T-helper 2 cell treated with Interferon-gamma antibody and Interleukin-4, amounts not matched to agents 100 ng/mL and 5 ng/mL, for 36 hours (primary cell): ENCODE results near the gene ADAMTS17. TPM values are rescaled to one million over a fixed set of nuclear protein-coding genes. Genes with fewer than 3 reads are reported as not detected.

Source experiments
- intact Hi-C: fragments of 100-400 bp; cut with micrococcal nuclease; formaldehyde crosslinking; loops from one replicate; pipeline ENCODE4 v1.15.1; 2023
- total RNA-seq: library from RNA; stranded (reverse); gene quantifications from 2 replicates; pipeline ENCODE4 v1.2.3, GENCODE V29; 2022

Gene ADAMTS17
- total RNA-seq, 1 donor from 2014 or later, result 1.7 TPM

DNA sequence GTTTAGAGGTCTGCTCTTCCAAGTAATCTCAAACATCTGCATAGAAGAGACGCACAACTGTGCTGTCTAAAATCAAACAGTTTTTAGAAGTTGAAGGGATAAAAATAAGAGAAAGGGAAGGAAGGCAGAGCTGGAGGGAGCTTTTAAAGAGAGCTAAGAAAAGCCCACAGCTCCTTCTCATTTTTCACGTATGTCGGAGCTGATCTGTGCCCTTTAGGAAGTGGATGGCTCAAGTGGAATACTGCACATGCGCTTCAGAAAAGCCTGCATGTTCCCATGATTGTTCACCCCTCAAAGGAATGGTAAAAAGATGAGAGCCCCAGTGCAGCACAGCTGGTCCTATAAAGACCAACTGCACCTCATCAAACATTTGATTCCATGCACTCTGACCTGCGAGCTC is 207.2 kb downstream of the ADAMTS17 start:
- intact Hi-C loops, result no loop called here

DNA sequence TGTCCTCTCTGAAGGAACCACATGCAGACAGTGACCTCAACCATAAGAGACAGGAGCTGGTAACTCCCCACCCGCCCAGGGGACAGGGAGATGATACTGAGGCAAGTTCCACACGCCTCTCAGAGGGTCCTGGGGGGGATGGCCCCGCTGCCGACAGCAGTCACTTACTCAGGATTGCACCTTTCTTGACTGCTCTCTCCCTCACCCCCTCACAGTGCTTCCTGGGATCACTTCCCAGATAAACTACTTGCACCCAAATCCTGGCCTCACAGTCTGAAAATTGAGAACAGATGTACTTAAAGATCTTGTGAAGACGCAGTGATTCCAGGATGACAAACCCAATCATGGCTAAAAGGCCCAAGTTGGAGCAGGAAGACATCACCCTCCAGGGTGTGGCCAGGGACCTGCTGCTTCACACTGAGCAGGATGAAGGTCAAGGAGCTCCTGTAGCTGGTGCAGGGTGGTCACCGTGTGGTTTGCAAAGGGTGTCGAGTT is 207.6 kb downstream of the ADAMTS17 start:
- intact Hi-C loops, result no loop called here

DNA sequence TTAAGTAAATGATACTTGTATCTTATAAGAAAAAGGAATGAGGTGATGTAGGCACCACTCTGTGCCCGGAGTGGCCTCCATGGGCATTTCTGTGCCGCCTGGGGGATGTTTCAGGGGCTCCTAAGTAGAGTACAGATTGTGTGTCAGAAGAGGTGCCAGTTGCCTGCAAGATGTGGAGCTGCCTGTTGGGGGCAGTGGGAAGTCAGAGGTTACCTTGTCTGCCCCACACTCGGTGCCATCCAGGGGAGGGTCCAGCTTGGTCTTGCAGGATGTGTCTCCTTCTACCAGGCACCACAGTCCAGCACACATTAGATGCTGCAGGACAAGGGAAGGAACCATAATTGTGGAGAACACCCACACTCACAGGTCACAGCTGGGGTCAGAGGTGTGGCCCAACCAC is 208.8 kb downstream of the ADAMTS17 start:
- intact Hi-C loops, result no loop called here

DNA sequence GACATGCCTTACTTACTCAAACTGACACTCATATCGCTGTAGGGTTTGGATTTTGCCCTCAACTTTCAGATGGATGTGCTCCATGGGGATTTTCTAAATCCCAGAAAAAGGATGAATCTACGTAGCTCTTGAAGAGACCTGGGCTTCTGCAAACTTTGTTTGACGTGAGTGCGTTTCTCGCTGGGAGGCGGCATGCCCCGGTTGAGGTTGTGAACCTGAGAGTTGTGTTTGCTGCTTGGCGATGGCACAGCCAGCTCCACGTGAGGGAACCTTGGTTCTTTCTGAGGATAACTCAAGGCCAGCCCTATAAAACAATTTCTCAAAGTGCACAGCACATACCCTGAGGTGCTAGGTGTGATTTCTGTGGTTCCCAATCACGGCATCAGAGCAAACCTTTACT is 209.5 kb downstream of the ADAMTS17 start:
- intact Hi-C loops, result no loop called here

DNA sequence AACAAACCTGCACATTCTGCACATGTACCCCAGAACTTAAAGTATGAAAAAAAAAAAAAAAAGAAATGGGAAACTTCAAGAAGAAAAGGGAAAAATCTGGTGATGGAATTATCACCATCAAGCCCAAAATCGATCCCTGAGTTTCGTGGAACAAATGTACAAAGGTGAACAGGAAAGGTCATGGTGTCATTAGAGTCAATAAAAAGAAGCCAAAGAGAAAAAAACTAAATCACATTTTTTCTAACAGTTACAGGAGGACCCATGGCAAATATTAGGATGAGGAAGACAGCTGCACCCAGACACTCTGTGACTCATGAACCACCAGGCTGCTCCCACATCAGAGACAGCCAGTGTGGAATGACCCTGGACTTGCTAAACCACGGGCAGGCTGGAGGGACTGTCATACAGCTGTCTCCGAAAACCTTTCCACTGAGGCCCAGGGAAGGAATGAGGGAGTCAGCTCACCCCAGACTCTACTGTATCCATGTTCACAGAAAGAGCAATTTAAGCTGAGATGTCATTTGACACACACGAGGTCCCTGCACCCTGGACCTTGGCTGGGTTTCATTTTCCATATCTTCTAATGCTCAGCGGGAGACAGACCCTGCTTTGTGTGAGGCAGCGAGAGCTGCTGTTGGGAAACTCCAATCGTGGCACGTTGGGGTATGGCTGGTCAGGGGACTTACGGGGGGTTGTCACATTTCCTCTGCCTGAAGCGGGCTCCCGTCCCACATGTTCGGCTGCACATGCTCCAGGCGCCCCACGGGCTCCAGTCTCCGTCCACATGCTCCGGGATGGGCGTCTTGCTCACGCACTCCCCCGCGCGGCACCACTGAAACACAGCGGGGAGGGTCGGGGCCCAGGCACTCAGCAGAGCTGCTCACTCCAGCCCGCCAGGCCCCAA is 210.2 kb downstream of the ADAMTS17 start:
- intact Hi-C loops, result no loop called here

DNA sequence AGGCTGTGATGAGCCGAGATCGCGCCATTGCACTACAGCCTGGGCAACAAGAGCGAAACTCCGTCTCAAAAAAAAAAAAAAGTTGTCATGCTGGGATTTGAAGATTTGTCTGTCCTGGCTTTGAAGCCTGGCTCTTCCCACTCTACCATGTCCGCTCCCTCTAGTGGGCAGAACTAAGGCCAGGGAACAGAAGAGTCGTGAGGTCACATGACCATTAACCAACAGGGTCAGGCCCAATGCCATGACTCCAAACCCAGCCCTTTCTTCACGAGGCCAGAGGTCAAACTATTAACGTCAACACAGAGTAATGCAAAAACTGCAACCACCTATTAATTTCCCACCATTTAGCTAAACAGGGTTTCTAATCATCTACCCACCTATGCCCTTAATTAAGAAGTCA is 212.1 kb downstream of the ADAMTS17 start:
- intact Hi-C loops, result no loop called here

- intact Hi-C loops, result no loop called here
These were observed 216.2 kb downstream of the ADAMTS17 start for GRCh38 chr15:100125401-100126191.

- intact Hi-C loops, result no loop called here
These were observed 216.8 kb downstream of the ADAMTS17 start for GRCh38 chr15:100124936-100125335.

DNA sequence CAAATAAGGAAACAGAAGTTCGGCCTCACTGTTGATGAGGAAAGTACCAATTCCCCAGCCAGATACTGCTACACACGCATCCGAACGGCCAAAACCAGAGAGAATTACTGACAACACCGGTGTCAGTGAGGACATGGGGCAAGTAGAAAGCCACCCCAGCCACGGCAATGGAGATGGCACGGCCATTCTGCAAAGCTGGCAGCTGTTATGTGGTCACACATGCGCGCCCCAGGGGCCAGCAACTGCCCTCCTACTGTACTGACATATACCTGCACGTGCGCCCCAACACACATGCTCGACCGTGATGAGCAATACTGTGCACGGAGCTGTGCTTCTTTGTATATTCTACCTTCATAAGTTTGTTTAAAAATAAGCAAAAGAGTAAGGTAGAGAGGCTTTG is 217.4 kb downstream of the ADAMTS17 start:
- intact Hi-C loops, result no loop called here

DNA sequence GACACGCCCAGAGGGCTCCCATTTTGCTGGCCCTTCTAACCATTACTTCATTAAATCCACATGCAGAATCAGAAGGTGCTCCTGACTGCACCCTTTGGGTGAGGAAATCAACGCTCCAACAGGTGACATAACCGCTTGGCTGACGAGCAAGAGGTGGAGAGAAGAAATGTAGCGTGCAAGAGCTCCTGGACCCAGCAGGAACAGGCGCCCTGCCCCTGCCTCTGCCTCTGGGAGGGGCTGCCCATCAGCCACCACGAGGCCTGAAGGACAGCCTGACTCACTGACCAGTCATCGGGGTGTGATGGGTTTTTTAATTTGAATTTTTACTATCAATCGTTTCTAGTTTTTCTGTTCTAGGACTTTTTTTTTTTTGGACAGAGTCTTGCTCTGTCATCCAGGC is 218.2 kb downstream of the ADAMTS17 start:
- intact Hi-C loops, result no loop called here

- intact Hi-C loops, result no loop called here
These were observed 220.5 kb downstream of the ADAMTS17 start for GRCh38 chr15:100121285-100121684.

DNA sequence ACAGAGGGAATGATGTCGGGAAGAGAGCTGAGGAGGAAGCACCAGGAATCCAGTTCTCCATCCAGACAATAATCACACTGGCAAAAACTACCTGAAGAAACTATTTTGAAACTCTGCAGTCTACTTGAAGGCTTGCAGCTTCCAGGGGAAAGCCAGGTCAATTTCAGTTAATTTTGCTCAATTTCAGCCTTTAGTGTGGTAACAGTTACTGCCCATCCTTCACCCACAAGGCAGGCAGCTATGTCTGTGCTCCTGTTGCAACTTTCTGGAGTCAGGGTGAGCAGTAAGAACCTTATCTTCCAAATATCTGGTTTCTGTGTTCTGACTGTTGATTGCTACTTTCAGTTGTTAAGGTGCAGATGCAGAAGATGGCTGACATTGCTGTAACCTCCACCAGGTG is 221.7 kb downstream of the ADAMTS17 start:
- intact Hi-C loops, result no loop called here

GRCh38 chr15:100118546-100118945 is 223.2 kb downstream of the ADAMTS17 start:
- intact Hi-C loops, result no loop called here

DNA sequence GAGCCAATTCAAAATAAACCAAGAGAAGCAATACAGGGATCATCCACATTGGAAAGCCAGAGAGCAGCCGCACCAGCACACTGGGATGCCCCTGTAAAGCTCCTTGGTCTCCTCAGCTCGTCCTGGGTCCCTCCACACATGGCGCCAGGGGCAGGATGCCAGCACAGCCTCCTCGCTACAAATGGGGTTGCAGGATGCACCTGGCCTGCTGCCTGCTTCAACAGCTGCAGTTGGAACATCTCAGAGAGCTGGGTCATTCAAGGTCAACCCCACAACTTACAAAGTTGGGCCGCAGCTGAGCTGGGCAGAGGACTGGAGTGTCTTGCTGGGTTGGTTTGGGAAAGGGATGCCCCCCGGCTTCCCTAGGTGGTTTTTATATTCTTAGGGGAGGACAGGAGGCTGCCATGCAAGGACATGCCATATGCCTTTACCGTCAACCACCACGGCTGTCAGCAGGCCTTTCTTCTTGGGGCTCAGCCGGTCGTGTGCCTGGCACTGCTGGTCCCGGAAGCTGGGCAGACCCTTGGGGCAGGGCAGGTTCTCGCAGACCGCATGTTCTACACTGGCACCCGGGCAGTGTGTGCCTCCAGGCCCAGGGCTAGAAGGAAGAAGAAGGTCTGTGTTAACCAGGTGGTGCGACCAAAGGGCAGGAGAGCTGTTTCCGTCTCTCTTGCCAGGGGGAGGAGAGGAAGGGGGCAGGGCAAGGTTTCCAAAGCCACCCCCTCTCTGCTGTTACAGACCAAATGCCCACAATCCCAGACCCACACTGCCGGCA is 225.2 kb downstream of the ADAMTS17 start:
- intact Hi-C loops, result no loop called here

DNA sequence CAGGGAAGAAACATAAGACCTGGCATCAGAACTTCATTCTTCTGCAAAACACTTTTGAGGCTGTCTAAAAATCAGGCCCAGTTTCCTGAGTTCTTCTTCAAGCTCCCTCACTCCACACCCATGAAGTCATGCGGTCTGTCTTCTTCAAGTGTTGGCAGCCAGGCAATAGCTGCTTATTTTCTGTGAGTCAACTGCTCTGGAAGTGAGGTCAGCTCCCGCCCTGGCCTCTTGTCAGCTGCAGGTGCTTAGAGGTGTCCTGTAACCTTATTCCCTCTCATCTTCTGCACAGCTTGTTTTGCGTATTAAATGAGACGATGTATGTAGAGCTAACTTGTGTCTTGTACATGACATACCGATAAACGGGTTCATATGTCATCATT is 226.1 kb downstream of the ADAMTS17 start:
- intact Hi-C loops, result no loop called here

GRCh38 chr15:100115066-100115710 is 226.6 kb downstream of the ADAMTS17 start:
- intact Hi-C loops, result no loop called here

DNA sequence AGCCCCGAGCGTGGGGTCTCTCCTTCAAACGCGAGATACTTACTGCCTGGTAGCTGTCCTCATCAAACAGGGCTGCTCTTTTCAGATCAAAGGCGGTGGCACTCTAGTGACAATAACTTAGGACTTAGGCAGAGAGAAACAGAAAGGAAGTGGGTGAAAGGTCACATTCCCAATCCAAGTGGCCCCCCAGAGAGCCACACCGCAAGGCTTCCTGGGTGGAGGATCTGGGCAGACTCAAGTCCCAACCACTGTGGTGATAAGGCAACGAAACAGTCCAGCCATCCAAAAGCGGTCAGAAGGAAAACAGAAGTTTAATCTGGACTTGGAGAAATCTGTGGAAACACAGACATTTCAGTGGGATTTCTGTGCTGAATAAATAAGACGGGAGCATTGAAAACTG is 227.2 kb downstream of the ADAMTS17 start:
- intact Hi-C loops, result no loop called here

- intact Hi-C loops, result no loop called here
These were observed 227.7 kb downstream of the ADAMTS17 start for GRCh38 chr15:100114100-100114499.

GRCh38 chr15:100113351-100114080 is 228.3 kb downstream of the ADAMTS17 start:
- intact Hi-C loops, result no loop called here

DNA sequence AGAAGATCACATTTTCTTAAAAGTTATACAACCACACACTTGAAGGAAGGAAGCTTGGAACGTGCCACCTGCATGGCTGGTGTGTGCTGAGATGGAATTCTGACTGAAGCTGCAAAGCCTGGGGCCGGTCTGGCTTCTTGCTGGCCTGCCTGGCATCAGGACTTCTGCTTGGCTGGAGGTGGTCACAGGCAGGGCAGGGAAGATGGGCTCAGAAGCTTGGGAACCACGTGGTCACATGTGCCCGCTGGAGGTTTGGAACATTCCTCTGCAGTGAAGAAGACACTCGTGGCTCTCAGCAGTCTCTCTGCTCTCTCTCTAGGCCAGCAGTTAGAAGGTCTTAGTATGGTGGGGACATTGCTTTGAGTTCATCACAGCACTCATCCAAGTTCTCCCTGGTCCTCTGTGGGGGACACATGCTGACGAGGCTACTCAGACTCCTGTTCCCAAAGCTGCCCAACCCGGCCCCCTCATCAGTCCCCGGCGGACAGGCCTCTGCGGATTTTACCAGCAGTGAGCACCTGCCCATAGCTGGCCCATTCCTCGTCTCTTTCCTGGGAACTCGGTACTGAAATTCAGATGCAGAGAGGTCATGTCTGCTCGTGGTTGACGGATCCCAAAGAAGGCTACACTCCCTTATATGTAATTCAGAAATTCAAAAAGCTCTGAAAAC is 229.0 kb downstream of the ADAMTS17 start:
- intact Hi-C loops, result no loop called here
